ENCODE measurements around the gene RAB25. TPM values are rescaled to one million over a fixed set of nuclear protein-coding genes. Genes with fewer than 3 reads are reported as not detected.
A peak's percentile ranks its signal among the peaks of the same experiment; 100 is the strongest.

Gene RAB25
- total and polyA plus RNA-seq, 2 of the 13 experiments (the other 11 are each of a cell fraction or from before 2014, with no cell fraction given) = 0.20 to 0.22 TPM

- TF ChIP-seq ZNF407 (CRISPR knock-in tag; IDR thresholded peaks at IDR 0.05; ENCODE audit: not compliant biosample characterization) (peak; percentile 79), SALL1 (CRISPR knock-in tag; IDR thresholded peaks at IDR 0.05) (peak; percentile 32), ZNF367 (CRISPR knock-in tag; IDR thresholded peaks at IDR 0.05; ENCODE audit: borderline replicate concordance) (no peak), RBFOX2 (IDR thresholded peaks at IDR 0.05; ENCODE audit: low read depth, low read length) (peak; percentile 84), ZNF12 (CRISPR knock-in tag; IDR thresholded peaks at IDR 0.05) (0 out of 2 replicates have a peak, but pooled peaks have one; percentile 14), CTCF (CRISPR knock-in tag; IDR thresholded peaks at IDR 0.05) (0 out of 2 replicates have a peak, but pooled peaks have one; percentile 17), ATF5 (CRISPR knock-in tag; IDR thresholded peaks at IDR 0.05; ENCODE audit: low read depth) (no peak), SMAD9 (CRISPR knock-in tag; IDR thresholded peaks at IDR 0.05) (no peak), MLLT10 (CRISPR knock-in tag; IDR thresholded peaks at IDR 0.05) (no peak), ZNF235 (CRISPR knock-in tag; IDR thresholded peaks at IDR 0.05; ENCODE audit: borderline replicate concordance) (no peak; the same call in 1 of the 2 replicates), ZNF543 (CRISPR knock-in tag; IDR thresholded peaks at IDR 0.05) (no peak; the same call in 1 of the 2 replicates), POGZ (CRISPR knock-in tag; IDR thresholded peaks at IDR 0.05) (peak; percentile 47), CCDC6 (CRISPR knock-in tag; IDR thresholded peaks at IDR 0.05) (no peak; the same call in 1 of the 2 replicates), ZGPAT (CRISPR knock-in tag; IDR thresholded peaks at IDR 0.05) (peak; percentile 45; the same call in 1 of the 2 replicates), MEIS2 (CRISPR knock-in tag; IDR thresholded peaks at IDR 0.05) (peak; percentile 64), ZNF672 (CRISPR knock-in tag; IDR thresholded peaks at IDR 0.05) (no peak)
Measured at GRCh38 chr1:156114101-156114918, 53.4 kb downstream of the RAB25 start, which contains the start of gene LMNA (continued).
